CD4-positive, alpha-beta T cell treated with Interleukin-10 for 1 hour (primary cell): ENCODE data around the gene CCNI2.

Source experiments
- DNase-seq: peaks from one replicate; pipeline ENCODE4 v3.0.0-alpha.2; 2020

The CCNI2 gene

GRCh38 chr5:132746954-132747615, at the start of gene CCNI2:
CCNI2 (plus strand) TSS chr5:132747426; CDS start chr5:132747496, 70 bp downstream.
- DNase-seq, result peak; percentile 75

GRCh38 chr5:132704875-132705274, 42.4 kb upstream of the CCNI2 start:
- no peak for DNase-seq

- no peak for DNase-seq
These were observed 38.6 kb upstream of the CCNI2 start for GRCh38 chr5:132708645-132709044.

DNA sequence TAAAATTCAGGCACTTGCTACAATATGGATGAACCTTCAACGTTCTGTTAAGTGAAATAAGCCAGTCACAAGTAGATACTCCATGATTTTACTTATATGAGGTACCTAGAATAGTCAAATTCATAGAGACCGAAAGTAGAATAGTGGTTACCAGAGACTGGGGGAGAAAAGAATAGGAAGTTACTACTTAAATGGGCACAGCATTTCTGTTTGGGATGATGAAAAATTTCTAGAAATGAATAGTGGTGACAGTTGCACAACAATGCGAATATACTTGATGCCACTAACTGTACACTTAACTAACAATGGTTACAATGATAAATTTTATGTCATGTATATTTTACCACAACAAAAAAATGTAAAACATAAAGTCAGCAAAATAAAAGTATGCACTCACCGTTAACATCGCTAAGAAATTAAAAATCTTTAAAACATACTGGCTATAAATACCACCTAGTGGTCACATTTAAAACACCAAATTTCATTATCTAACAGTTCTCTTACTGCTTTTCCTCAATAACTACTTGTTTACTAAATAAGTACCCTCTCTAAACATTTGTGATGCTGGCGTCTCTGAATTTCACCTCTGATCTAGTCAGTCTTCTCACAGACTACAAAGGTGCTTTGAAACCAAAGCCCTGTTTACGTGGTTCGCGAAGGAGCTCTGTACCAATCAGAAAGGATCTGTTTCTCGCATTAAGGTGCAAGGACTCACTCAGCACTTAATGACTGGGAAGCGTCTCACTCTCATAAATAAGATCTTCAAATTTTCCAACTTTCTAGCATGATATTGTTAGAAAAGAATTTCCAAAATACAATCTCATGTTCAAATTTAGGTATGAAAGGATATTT, 32.5 kb upstream of the CCNI2 start:
- peak; percentile 24 for DNase-seq

GRCh38 chr5:132718544-132719312, 28.5 kb upstream of the CCNI2 start:
- no peak for DNase-seq

GRCh38 chr5:132725745-132726144, 21.5 kb upstream of the CCNI2 start:
- no peak for DNase-seq

- DNase-seq, result no peak
These were observed 17.3 kb upstream of the CCNI2 start for GRCh38 chr5:132729896-132730295.

DNA sequence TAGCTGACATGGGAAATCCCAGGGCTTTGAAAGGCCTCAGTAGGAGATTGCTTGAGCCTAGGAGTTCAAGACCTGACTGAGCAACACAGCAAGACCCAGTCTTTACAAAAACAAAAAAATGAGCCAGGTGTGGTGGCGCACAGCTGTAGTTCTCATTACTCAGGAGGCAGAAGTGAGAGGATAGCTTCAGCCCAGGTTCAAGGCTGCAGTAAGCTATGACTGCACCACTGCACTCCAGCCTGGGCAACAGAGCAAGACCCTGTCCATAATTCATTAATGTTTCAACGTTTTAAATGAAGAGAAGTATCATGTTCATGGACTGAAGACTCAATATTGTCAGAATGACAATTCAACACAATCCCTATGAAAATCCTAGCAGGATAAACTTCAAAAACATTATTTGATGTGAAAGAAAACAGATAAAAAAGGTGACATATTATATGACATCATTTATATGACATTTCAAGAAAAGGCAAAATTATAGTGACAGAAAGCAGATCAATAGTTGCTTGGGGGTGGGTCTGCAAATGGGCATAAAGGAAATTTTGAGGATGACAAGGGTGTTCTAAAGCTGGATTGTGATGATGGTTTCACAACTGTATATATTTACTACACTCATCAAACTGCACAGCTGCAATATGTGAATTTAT, 13.6 kb upstream of the CCNI2 start:
- no peak for DNase-seq

- DNase-seq, result no peak
These were observed 12.5 kb upstream of the CCNI2 start for GRCh38 chr5:132734687-132735086.

- DNase-seq, result peak; percentile 98
These were observed 10.1 kb upstream of the CCNI2 start, which contains the start of gene KIF3A for GRCh38 chr5:132736853-132737833. KIF3A (minus strand) TSS chr5:132737546; CDS start chr5:132737419, 127 bp downstream.

- DNase-seq, result no peak
These were observed 9.1 kb upstream of the CCNI2 start for GRCh38 chr5:132737982-132738681.

- DNase-seq, result no peak
These were observed 8.0 kb upstream of the CCNI2 start for GRCh38 chr5:132739232-132739631.

DNA sequence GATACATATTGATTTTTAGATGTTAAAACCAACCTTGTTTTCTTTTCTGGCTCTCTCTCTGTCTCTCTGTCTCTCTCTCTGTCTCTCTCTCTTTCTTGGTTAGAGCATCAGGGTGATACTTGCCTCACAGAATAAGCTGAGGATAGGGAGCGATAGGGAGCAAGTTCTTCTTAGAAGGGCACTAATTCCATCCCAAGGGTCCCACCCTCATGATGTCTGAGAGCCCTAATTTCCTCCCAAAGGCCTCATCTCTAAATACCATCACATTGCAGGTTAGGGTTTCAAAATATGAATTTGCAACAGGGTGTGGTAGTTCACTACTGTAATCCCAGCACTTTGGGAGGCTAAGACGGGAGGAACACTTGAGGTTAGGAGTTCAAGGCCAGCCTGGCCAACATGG, 5.1 kb upstream of the CCNI2 start:
- no peak for DNase-seq

GRCh38 chr5:132742626-132743025, 4.6 kb upstream of the CCNI2 start:
- no peak for DNase-seq

GRCh38 chr5:132744659-132745058, 2.6 kb upstream of the CCNI2 start:
- no peak for DNase-seq

DNA sequence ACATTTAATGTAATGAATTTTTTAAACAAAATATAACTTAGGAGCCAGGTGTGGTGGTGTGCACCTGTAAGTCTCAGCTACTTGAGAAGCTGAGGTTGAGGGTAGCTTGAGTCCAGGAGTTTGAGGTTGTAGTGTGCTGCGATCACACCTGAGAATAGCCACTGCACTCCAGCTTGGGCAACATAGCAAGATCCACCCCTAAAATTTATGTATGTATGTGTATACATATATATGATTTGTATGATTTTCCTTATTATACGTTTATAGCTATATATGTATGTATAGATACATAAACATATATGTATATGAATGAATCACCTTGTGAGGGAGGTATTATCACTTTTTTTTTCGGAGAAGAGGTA, 653 bp upstream of the CCNI2 start:
- no peak for DNase-seq

DNA sequence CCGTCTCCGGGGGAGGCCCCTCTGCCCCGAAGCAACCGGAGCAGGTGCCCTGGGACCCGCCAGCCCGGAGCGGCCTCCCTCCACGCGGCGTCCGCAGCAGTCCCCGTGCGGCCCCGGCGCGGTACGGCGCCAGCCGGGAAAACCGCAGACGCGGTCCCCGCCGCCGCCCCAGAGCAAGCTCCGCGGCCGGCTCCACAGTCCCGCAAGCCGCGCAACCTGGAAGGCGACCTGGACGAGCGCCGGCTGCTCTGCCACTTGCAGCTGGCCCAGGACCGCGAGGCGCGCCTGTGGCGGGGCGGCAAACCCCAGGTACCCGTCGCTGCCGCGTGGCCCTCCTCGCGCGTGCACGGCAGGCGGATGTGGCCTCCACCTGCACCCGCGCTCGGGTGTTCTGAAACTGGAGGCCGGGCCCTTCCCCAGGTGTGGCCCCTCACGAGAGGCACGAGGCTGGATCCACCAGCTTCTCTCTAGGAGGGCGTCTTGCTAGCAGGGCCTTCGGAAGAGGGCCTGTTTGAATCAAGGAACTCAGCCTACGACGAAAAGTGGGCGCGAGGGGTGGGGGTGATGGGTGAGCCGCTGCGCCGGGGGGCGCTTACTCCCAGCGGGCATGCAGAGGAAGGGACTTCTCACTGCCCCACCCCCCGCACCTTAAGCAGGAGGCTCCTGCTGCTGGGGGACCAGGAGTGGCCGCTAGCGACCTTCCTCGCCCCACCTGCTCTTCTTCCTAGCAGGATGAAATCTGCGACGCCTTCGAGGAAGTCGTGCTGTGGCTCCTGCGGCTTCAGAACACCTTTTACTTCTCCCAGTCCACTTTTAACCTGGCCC, 602 bp downstream of the CCNI2 start:
- peak; percentile 63 for DNase-seq

GRCh38 chr5:132748522-132749000, 1.3 kb downstream of the CCNI2 start:
- DNase-seq, result no peak

- DNase-seq, result no peak
These were observed 2.3 kb downstream of the CCNI2 start for GRCh38 chr5:132749506-132749905.
